ENCODE data around the gene ATN1. TPM values are rescaled to one million over a fixed set of nuclear protein-coding genes. Genes with fewer than 3 reads are reported as not detected.

Gene ATN1
- total and polyA plus RNA-seq, 2 donors (not counting 1 experiment from before 2014, with no cell fraction given), result 9.4 to 21.5 TPM

GRCh38 chr12:6943722-6944380, 16.1 kb downstream of the ATN1 start, which contains the start of the genes C12orf57 and RNU7-1:
Gene C12orf57 (plus strand): TSS chr12:6944022. CDS start chr12:6944122, 100 bp downstream.
Gene RNU7-1 (plus strand): TSS chr12:6943816.
- no peaks in the 10 kb centered on the region for H3K9me3 ChIP-seq (ENCODE audit: control insufficient read depth, insufficient read depth, low read depth, low read length)
- DNase-seq (ENCODE audit: low read depth in 2 of 2), result peak in 1 of 2 donors; percentile 90
- peaks cover 15% of the 10 kb centered on the region for H3K4me1 ChIP-seq (ENCODE audit: control insufficient read depth, extremely low read depth, insufficient read depth, low read length)
- H3K27me3 ChIP-seq (ENCODE audit: control insufficient read depth, insufficient read depth, low read length), result no peaks in the 10 kb centered on the region
- H3K4me3 ChIP-seq (replicated peaks in 1 of 4; ENCODE audit: control extremely low read depth in 1 of 4, insufficient read depth in 1 of 4, low read depth in 3 of 4, low read length in 4 of 4), result peak within 1 kb of the TSS; percentile 64 to 75 (median 70)
- TF ChIP-seq EZH2 (IDR thresholded peaks at IDR 0.05; ENCODE audit: low read length, missing control alignments) (no peak), CTCF (conservative IDR thresholded peaks at IDR 0.05 in 1 of 2, IDR thresholded peaks at IDR 0.05 in 1 of 2; ENCODE audit: low read depth in 1 of 2, low read length in 2 of 2) (no peak)
- peak within 1 kb of the TSS; percentile 94 for H3K27ac ChIP-seq (ENCODE audit: insufficient read depth, low read length)
- H3K79me2 ChIP-seq (ENCODE audit: control insufficient read depth, insufficient read depth, low read length), result peaks cover 2% of the 10 kb centered on the region
- H3K36me3 ChIP-seq (ENCODE audit: control insufficient read depth, insufficient read depth, low read length), result peaks cover 23% of the 10 kb centered on the region
- no peak within 1 kb of the TSS for H2AFZ ChIP-seq (ENCODE audit: low read length)
- no peaks in the 10 kb centered on the region for H4K20me1 ChIP-seq (ENCODE audit: control insufficient read depth, extremely low read depth, insufficient read depth, low read length)
- H3K4me2 ChIP-seq (ENCODE audit: extremely low read depth, insufficient read depth, low read length), result peak within 1 kb of the TSS; percentile 95
- H3K9ac ChIP-seq (ENCODE audit: insufficient read depth, low read length), result peak within 1 kb of the TSS; percentile 81

GRCh38 chr12:6944381-6945186, 16.8 kb downstream of the ATN1 start:
- no peaks in the 10 kb centered on the region for H4K20me1 ChIP-seq (ENCODE audit: control insufficient read depth, extremely low read depth, insufficient read depth, low read length)
- H3K4me1 ChIP-seq (ENCODE audit: control insufficient read depth, extremely low read depth, insufficient read depth, low read length), result peaks cover 15% of the 10 kb centered on the region
- H3K4me2 ChIP-seq (ENCODE audit: extremely low read depth, insufficient read depth, low read length), result peak overlapping the region; percentile 95
- H3K9ac ChIP-seq (ENCODE audit: insufficient read depth, low read length), result peak overlapping the region; percentile 81
- H3K9me3 ChIP-seq (ENCODE audit: control insufficient read depth, insufficient read depth, low read depth, low read length), result no peaks in the 10 kb centered on the region
- peak overlapping the region; percentile 64 to 75 (median 70) for H3K4me3 ChIP-seq (replicated peaks in 1 of 4; ENCODE audit: control extremely low read depth in 1 of 4, insufficient read depth in 1 of 4, low read depth in 3 of 4, low read length in 4 of 4)
- no peaks in the 10 kb centered on the region for H3K27me3 ChIP-seq (ENCODE audit: control insufficient read depth, insufficient read depth, low read length)
- no peaks in the 10 kb centered on the region for H3K79me2 ChIP-seq (ENCODE audit: control insufficient read depth, insufficient read depth, low read length)
- peak; percentile 87 to 88 for TF ChIP-seq CTCF (conservative IDR thresholded peaks at IDR 0.05 in 1 of 2, IDR thresholded peaks at IDR 0.05 in 1 of 2; ENCODE audit: low read depth in 1 of 2, low read length in 2 of 2)
- TF ChIP-seq EZH2 (IDR thresholded peaks at IDR 0.05; ENCODE audit: low read length, missing control alignments), result no peak
- DNase-seq (ENCODE audit: low read depth in 2 of 2), result peak; percentile 91 to 93
- H3K36me3 ChIP-seq (ENCODE audit: control insufficient read depth, insufficient read depth, low read length), result peaks cover 17% of the 10 kb centered on the region
- H3K27ac ChIP-seq (ENCODE audit: insufficient read depth, low read length), result peak overlapping the region; percentile 94
- H2AFZ ChIP-seq (ENCODE audit: low read length), result no peak overlapping the region

GRCh38 chr12:6945613-6946012, 17.9 kb downstream of the ATN1 start:
- H3K9ac ChIP-seq (ENCODE audit: insufficient read depth, low read length), result no peak overlapping the region

More at GRCh38 chr12:6945613-6946012, 17.9 kb downstream of the ATN1 start:
- no peaks in the 10 kb centered on the region for H3K9me3 ChIP-seq (ENCODE audit: control insufficient read depth, insufficient read depth, low read depth, low read length)
- H3K27ac ChIP-seq (ENCODE audit: insufficient read depth, low read length), result peak overlapping the region; percentile 11
- DNase-seq (ENCODE audit: low read depth in 2 of 2), result no peak
- no peak overlapping the region for H3K4me3 ChIP-seq (replicated peaks in 1 of 4; ENCODE audit: control extremely low read depth in 1 of 4, insufficient read depth in 1 of 4, low read depth in 3 of 4, low read length in 4 of 4)
- no peaks in the 10 kb centered on the region for H3K27me3 ChIP-seq (ENCODE audit: control insufficient read depth, insufficient read depth, low read length)
- H3K4me1 ChIP-seq (ENCODE audit: control insufficient read depth, extremely low read depth, insufficient read depth, low read length), result peaks cover 15% of the 10 kb centered on the region
- no peaks in the 10 kb centered on the region for H3K79me2 ChIP-seq (ENCODE audit: control insufficient read depth, insufficient read depth, low read length)
- no peaks in the 10 kb centered on the region for H4K20me1 ChIP-seq (ENCODE audit: control insufficient read depth, extremely low read depth, insufficient read depth, low read length)
- H3K4me2 ChIP-seq (ENCODE audit: extremely low read depth, insufficient read depth, low read length), result no peak overlapping the region
- H2AFZ ChIP-seq (ENCODE audit: low read length), result no peak overlapping the region
- no peak for TF ChIP-seq CTCF (conservative IDR thresholded peaks at IDR 0.05 in 1 of 2, IDR thresholded peaks at IDR 0.05 in 1 of 2; ENCODE audit: low read depth in 1 of 2, low read length in 2 of 2)
- TF ChIP-seq EZH2 (IDR thresholded peaks at IDR 0.05; ENCODE audit: low read length, missing control alignments), result no peak
- peaks cover 13% of the 10 kb centered on the region for H3K36me3 ChIP-seq (ENCODE audit: control insufficient read depth, insufficient read depth, low read length)

Data from fibroblast of lung (primary cell).